Thoracic aorta (tissue), 2 donors: ENCODE measurements around the gene SMPDL3A. TPM values are rescaled to one million over a fixed set of nuclear protein-coding genes. Genes with fewer than 3 reads are reported as not detected.

Source experiments
- ATAC-seq: fragments of 150-250 bp; one replicate; pipeline ENCODE4 v1.8.0; 2017; ENCODE audit warnings: low read depth; ENCODE audit not compliant: insufficient number of reproducible peaks, low FRiP score
- DNase-seq: peaks from one replicate; pipeline ENCODE4 v3.0.0-alpha.2; 2020; ENCODE audit warnings: low spot score
- H3K27ac ChIP-seq, 2 donors: fragments of 200-600 bp; sonication (generic); 1 replicate in 1 of 2; 2 replicates in 1 of 2; pipeline ENCODE4 v1.5.1; 2016; ENCODE audit warnings: mild to moderate bottlenecking in 2 of 2, moderate library complexity in 2 of 2
- H3K27me3 ChIP-seq: fragments of 200-600 bp; sonication (generic); replicated peaks from 2 replicates; pipeline ENCODE4 v1.6.0; 2016; ENCODE audit warnings: mild to moderate bottlenecking; ENCODE audit not compliant: insufficient read depth
- H3K36me3 ChIP-seq: fragments of 200-600 bp; sonication (generic); one replicate; pipeline ENCODE4 v1.5.1; 2016
- H3K4me1 ChIP-seq, 2 donors: fragments of 200-600 bp; sonication (generic); 1 replicate in 1 of 2; 2 replicates in 1 of 2; pipeline versions ENCODE4 v1.5.1 to v1.6.0; 2016; ENCODE audit warnings: low read depth in 2 of 2, mild to moderate bottlenecking in 1 of 2; ENCODE audit not compliant: control insufficient read depth in 1 of 2
- H3K4me3 ChIP-seq: fragments of 200-600 bp; sonication (generic); 2 replicates; pipeline ENCODE4 v1.5.1; 2016; ENCODE audit warnings: mild to moderate bottlenecking
- H3K9me3 ChIP-seq: fragments of 200-600 bp; sonication (generic); 2 replicates; pipeline ENCODE4 v1.5.1; 2016
- CTCF ChIP-seq: fragments of 200-600 bp; sonication (generic); IDR thresholded peaks from one replicate; pipeline ENCODE4 v1.5.1; 2019; ENCODE audit warnings: antibody characterized with exemption
- total RNA-seq, 2 donors: library from RNA; depleted of rRNA; stranded (reverse); fragments of >200 nt; gene quantifications; one replicate each; pipeline versions ENCODE4 v1.1.0 to v1.2.3, GENCODE V29; 2016

Gene SMPDL3A
- total RNA-seq, 2 donors from 2014 or later: 4.2 to 8.0 TPM

DNA sequence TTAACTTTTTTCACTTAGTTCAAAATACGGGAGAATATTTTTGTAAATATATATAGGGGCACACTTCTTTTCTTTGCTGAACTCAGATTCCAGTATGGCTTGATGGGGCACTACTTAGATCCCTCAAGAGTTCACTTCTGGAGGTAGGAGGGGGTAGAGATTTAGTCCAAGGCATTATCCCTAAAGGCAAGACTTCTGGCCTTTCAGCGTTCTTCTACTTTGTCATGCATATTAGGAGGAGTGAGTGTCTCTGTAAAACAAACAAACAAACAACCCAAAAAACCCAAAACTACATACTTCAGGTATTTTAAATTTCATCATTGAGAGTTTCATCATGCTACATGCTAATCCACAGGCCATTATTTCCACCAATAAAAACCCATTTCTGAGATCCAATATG is 32.0 kb downstream of the SMPDL3A start:
- Histone ChIP-seq H3K27ac (no peak overlapping the region), H3K27me3 (no peaks in the 10 kb centered on the region), H3K4me3 (no peak overlapping the region), H3K4me1 (no peaks in the 10 kb centered on the region), H3K9me3 (no peaks in the 10 kb centered on the region), H3K36me3 (no peaks in the 10 kb centered on the region)
- ATAC-seq: no peak
- no peak for TF ChIP-seq CTCF
- no peak for DNase-seq

- no peaks in the 10 kb centered on the region for H3K9me3 ChIP-seq
- no peak for TF ChIP-seq CTCF
- no peaks in the 10 kb centered on the region for H3K36me3 ChIP-seq
- DNase-seq: no peak
- H3K4me1 ChIP-seq: no peaks in the 10 kb centered on the region
- no peak overlapping the region for H3K27ac ChIP-seq
- no peak for ATAC-seq
- no peak overlapping the region for H3K4me3 ChIP-seq
- H3K27me3 ChIP-seq: no peaks in the 10 kb centered on the region
Observed at GRCh38 chr6:122825163-122825562, 36.1 kb downstream of the SMPDL3A start.

DNA sequence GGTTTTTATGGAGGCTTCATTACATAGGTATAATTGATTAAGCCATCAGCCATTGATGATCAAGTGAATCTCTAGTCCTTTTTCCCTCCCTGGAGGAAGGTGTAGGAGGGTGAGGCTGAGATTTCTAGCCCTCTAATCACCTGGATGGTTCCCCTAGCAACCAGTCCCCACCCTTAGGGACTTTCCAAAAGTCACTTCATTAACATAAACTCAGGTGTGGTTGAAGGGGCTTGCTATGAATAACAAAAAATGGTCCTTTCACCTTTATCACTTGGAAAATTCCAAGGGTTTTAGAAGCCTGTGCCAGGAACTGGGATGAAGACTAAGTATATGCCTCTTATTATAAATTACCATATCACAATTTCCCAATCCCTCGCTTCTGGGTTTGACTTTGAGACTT is 40.4 kb downstream of the SMPDL3A start:
- no peak overlapping the region for H3K27ac ChIP-seq
- no peaks in the 10 kb centered on the region for H3K4me1 ChIP-seq
- no peaks in the 10 kb centered on the region for H3K27me3 ChIP-seq
- no peak for TF ChIP-seq CTCF
- no peaks in the 10 kb centered on the region for H3K9me3 ChIP-seq
- H3K4me3 ChIP-seq: no peak overlapping the region
- H3K36me3 ChIP-seq: no peaks in the 10 kb centered on the region
- ATAC-seq (no peak), DNase-seq (no peak)

DNA sequence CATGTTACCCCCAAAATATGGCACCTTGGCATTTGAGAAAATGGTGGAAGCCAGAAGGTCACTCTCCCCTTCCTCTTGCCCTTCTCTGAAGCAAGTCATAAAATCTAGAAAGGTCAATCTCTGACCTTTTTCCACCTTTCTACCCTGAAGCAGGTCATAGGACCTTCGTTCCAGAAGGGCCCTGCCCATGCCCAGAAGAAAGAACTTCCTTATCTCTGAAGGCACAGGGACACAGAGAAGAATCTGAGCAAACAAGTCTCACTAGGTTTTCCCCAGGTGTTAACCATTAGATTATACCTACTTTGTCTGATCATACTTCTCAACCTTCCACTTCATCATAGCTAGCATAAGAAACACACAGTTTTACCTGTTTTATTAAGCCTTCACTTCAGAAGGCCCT is 42.5 kb downstream of the SMPDL3A start:
- Histone ChIP-seq H3K4me3 (no peak overlapping the region), H3K27me3 (no peaks in the 10 kb centered on the region), H3K9me3 (no peaks in the 10 kb centered on the region), H3K4me1 (no peaks in the 10 kb centered on the region), H3K36me3 (no peaks in the 10 kb centered on the region), H3K27ac (no peak overlapping the region)
- ATAC-seq (no peak), DNase-seq (no peak)
- TF ChIP-seq CTCF: no peak

DNA sequence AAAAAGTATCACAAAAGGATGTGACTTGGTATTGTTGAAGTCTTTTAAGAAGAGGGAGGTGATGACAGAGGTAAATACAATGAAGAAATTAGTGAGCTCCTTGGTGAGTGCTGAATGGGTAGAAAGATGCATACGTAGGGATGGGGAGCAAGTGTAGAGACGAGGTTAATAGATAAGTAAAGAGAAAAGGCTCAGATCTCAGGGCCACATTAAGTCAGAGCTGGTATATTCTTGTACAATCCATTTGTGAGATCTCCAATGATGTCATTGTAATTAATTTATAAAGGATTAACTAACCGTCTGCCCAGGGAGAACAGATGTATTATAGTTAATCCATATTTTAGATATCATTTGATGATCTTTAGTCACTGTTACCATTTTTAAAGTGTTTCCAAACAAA is 43.4 kb downstream of the SMPDL3A start:
- Histone ChIP-seq H3K9me3 (no peaks in the 10 kb centered on the region), H3K4me3 (no peak overlapping the region)

More for the DNA sequence above, 43.4 kb downstream of the SMPDL3A start:
- Histone ChIP-seq H3K27ac (no peak overlapping the region), H3K27me3 (no peaks in the 10 kb centered on the region), H3K4me1 (no peaks in the 10 kb centered on the region), H3K36me3 (no peaks in the 10 kb centered on the region)
- no peak for TF ChIP-seq CTCF
- no peak for DNase-seq
- no peak for ATAC-seq
